Caco-2 (cell line): ENCODE data around the gene RAPGEFL1. TPM values are rescaled to one million over a fixed set of nuclear protein-coding genes. Genes with fewer than 3 reads are reported as not detected.

Source experiments
- BruUV-seq: library from RNA; stranded (reverse); fragments of 400-500 nt; replicated peaks from 2 replicates; lab custom pipeline; 2021; lab: Mats Ljungman, UMichigan
- CTCF ChIA-PET: fragments of 300-600 bp; sonication (Branson Sonifier 250); formaldehyde crosslinking; loops from one replicate; lab custom pipeline; 2022; ENCODE audit warnings: antibody characterized with exemption; lab: Charles Lee
- POLR2A ChIA-PET: fragments of 300-600 bp; sonication (Branson Sonifier 250); formaldehyde crosslinking; loops from one replicate; lab custom pipeline; 2022; ENCODE audit warnings: antibody characterized with exemption; lab: Charles Lee
- DNase-seq, 2 experiments: peaks; one replicate each; pipeline versions ENCODE4 v3.0.0 to v3.0.0-alpha.2; 2020 to 2022
- H3K27me3 ChIP-seq: replicated peaks from 2 replicates; pipeline ENCODE4 v1.6.0; 2011; ENCODE audit warnings: low read length; ENCODE audit not compliant: control insufficient read depth, insufficient read depth
- H3K36me3 ChIP-seq: 2 replicates; pipeline ENCODE4 v1.5.1; 2011; ENCODE audit warnings: low read length; ENCODE audit not compliant: control insufficient read depth, insufficient read depth
- H3K4me1 ChIP-seq: fragments of 250-450 bp; sonication (Bioruptor Pico); 2 replicates; pipeline ENCODE4 v1.5.1; 2020; ENCODE audit warnings: mild to moderate bottlenecking
- H3K4me3 ChIP-seq: 2 replicates; pipeline ENCODE4 v1.5.1; 2011; ENCODE audit warnings: low read depth, mild to moderate bottlenecking, control low read depth, low read length
- H3K9me3 ChIP-seq: fragments of 250-450 bp; sonication (Bioruptor Pico); 2 replicates; pipeline ENCODE4 v1.5.1; 2020; ENCODE audit warnings: mild to moderate bottlenecking, moderate library complexity
- H3K27ac Mint-ChIP-seq: one replicate; pipeline ENCODE4 v1.8.0; 2022; ENCODE audit warnings: mixed read lengths; ENCODE audit not compliant: unreplicated experiment
- H3K27me3 Mint-ChIP-seq: one replicate; pipeline ENCODE4 v1.8.0; 2022; ENCODE audit warnings: mixed read lengths; ENCODE audit not compliant: insufficient read depth, unreplicated experiment
- H3K36me3 Mint-ChIP-seq: one replicate; pipeline ENCODE4 v1.8.0; 2022; ENCODE audit warnings: mild to moderate bottlenecking, mixed read lengths; ENCODE audit not compliant: insufficient read depth, unreplicated experiment
- H3K4me1 Mint-ChIP-seq: one replicate; pipeline ENCODE4 v1.8.0; 2022; ENCODE audit warnings: low read depth, mixed read lengths; ENCODE audit not compliant: unreplicated experiment
- H3K4me3 Mint-ChIP-seq: one replicate; pipeline ENCODE4 v1.8.0; 2022; ENCODE audit warnings: mild to moderate bottlenecking, moderate library complexity, mixed read lengths; ENCODE audit not compliant: unreplicated experiment
- H3K9me3 Mint-ChIP-seq: one replicate; pipeline ENCODE4 v1.8.0; 2022; ENCODE audit warnings: mixed read lengths; ENCODE audit not compliant: unreplicated experiment
- CTCF ChIP-seq, 2 experiments: fragments of 200-600 bp in 1 of 2; IDR thresholded peaks; 1 replicate in 1 of 2; 2 replicates in 1 of 2; pipeline versions ENCODE4 v1.5.1 to v1.8.0; 2011 to 2022; ENCODE audit warnings: antibody characterized with exemption in 1 of 2, control low read depth in 1 of 2, inconsistent platforms in 1 of 2, low read depth in 1 of 2, low read length in 1 of 2, mild to moderate bottlenecking in 1 of 2, moderate library complexity in 1 of 2; ENCODE audit not compliant: insufficient read depth in 1 of 2, severe bottlenecking in 1 of 2, unreplicated experiment in 1 of 2
- intact Hi-C: fragments of 100-400 bp; cut with micrococcal nuclease; formaldehyde crosslinking; loops from one replicate; pipeline ENCODE4 v1.10.0; 2022; ENCODE audit not compliant: unreplicated experiment
- total RNA-seq: library from RNA; stranded (reverse); gene quantifications from 2 replicates; pipeline ENCODE4 v1.2.3, GENCODE V29; 2022

Gene RAPGEFL1
- total RNA-seq, 1 experiment from 2014 or later: 15.0 TPM

- H3K4me1 ChIP-seq: peaks cover 7% of the 10 kb centered on the region; the same call in 1 of the 2 replicates
- Mint-ChIP-seq H3K27ac (no peak overlapping the region), H3K9me3 (no peaks in the 10 kb centered on the region), H3K36me3 (peaks cover 10% of the 10 kb centered on the region), H3K4me3 (no peak overlapping the region), H3K4me1 (no peaks in the 10 kb centered on the region), H3K27me3 (no peaks in the 10 kb centered on the region)
- ChIA-PET POLR2A (interaction anchor here (0.5 kb wide), 1 partner anchor 154 kb away, joined by 4 read pairs; no protein-coding TSS in a partner anchor), CTCF (no interaction called here)
- no peaks in the 10 kb centered on the region for H3K27me3 ChIP-seq
- no peak for DNase-seq
- H3K36me3 ChIP-seq: no peaks in the 10 kb centered on the region; the same call in 1 of the 2 replicates
- BruUV-seq: no TSS peak
- no peak overlapping the region for H3K4me3 ChIP-seq
- H3K9me3 ChIP-seq: no peaks in the 10 kb centered on the region
- intact Hi-C loops: no loop called here
- TF ChIP-seq CTCF (IDR thresholded peaks at IDR 0.05; ENCODE audit: insufficient read depth in 1 of 2, low read depth in 1 of 2, low read length in 1 of 2, severe bottlenecking in 1 of 2, unreplicated experiment in 1 of 2): no peak
Observed at GRCh38 chr17:40188694-40189093, 11.4 kb downstream of the RAPGEFL1 start.

- Histone ChIP-seq H3K4me1 (peaks cover under 1% of the 10 kb centered on the region; the same call in 1 of the 2 replicates), H3K9me3 (no peaks in the 10 kb centered on the region), H3K4me3 (no peak overlapping the region), H3K36me3 (no peaks in the 10 kb centered on the region; the same call in 1 of the 2 replicates), H3K27me3 (no peaks in the 10 kb centered on the region)
- peak in 1 of 2 experiments; percentile 54 for DNase-seq
- Mint-ChIP-seq H3K27me3 (no peaks in the 10 kb centered on the region), H3K9me3 (no peaks in the 10 kb centered on the region), H3K27ac (no peak overlapping the region), H3K36me3 (peaks cover 5% of the 10 kb centered on the region), H3K4me3 (no peak overlapping the region), H3K4me1 (no peaks in the 10 kb centered on the region)
- TF ChIP-seq CTCF (IDR thresholded peaks at IDR 0.05; ENCODE audit: insufficient read depth in 1 of 2, low read depth in 1 of 2, low read length in 1 of 2, severe bottlenecking in 1 of 2, unreplicated experiment in 1 of 2): peak; percentile 18 to 58
- intact Hi-C loops: no loop called here
- CTCF ChIA-PET: interaction anchor here (0.6 kb wide), 1 partner anchor 18 kb away, joined by 4 read pairs; no protein-coding TSS in a partner anchor
- no TSS peak for BruUV-seq
- POLR2A ChIA-PET: no interaction called here
Observed at GRCh38 chr17:40190197-40191021, 13.1 kb downstream of the RAPGEFL1 start.

- intact Hi-C loops: no loop called here
- H3K4me1 Mint-ChIP-seq: no peaks in the 10 kb centered on the region
- TF ChIP-seq CTCF (IDR thresholded peaks at IDR 0.05; ENCODE audit: insufficient read depth in 1 of 2, low read depth in 1 of 2, low read length in 1 of 2, severe bottlenecking in 1 of 2, unreplicated experiment in 1 of 2): peak; percentile 23 to 30
- peaks cover 5% of the 10 kb centered on the region for H3K36me3 Mint-ChIP-seq
- no peaks in the 10 kb centered on the region for H3K27me3 Mint-ChIP-seq
- POLR2A ChIA-PET: no interaction called here
- Histone ChIP-seq H3K9me3 (no peaks in the 10 kb centered on the region), H3K36me3 (no peaks in the 10 kb centered on the region; the same call in 1 of the 2 replicates), H3K27me3 (no peaks in the 10 kb centered on the region), H3K4me3 (no peak overlapping the region), H3K4me1 (no peaks in the 10 kb centered on the region)
- peak overlapping the region; percentile 32 for H3K4me3 Mint-ChIP-seq
- BruUV-seq: no TSS peak
- peak in 1 of 2 experiments; percentile 50 for DNase-seq
- CTCF ChIA-PET: interaction anchor here (0.7 to 1.1 kb wide), 2 partner anchors 11 to 28 kb away, joined by 3 read pairs; partner anchors contain the start of gene WIPF2
- no peaks in the 10 kb centered on the region for H3K9me3 Mint-ChIP-seq
- H3K27ac Mint-ChIP-seq: no peak overlapping the region
Observed at GRCh38 chr17:40191237-40192208, 14.3 kb downstream of the RAPGEFL1 start.
